Upper lobe of left lung (tissue), 6 donors: ENCODE measurements around the gene MILR1. TPM values are rescaled to one million over a fixed set of nuclear protein-coding genes. Genes with fewer than 3 reads are reported as not detected.
"Not testable (repeated sequence)": the region's sequence is repeated elsewhere in the genome, so short reads cannot be mapped to it uniquely, and the experiment has no call there.

Source experiments
- ATAC-seq, 2 donors: fragments of 200-7000 bp; cut with Tn5 transposase; one replicate each; pipeline ENCODE4 v1.9.1; 2022; ENCODE audit warnings: mild to moderate bottlenecking in 2 of 2, moderate library complexity in 2 of 2; ENCODE audit not compliant: low FRiP score in 2 of 2
- DNase-seq, 2 donors: peaks; one replicate each; pipeline ENCODE4 v3.0.0-alpha.2; 2019 to 2020
- H3K27ac ChIP-seq, 4 donors: fragments of 200-600 bp; sonication (generic); one replicate each; pipeline ENCODE4 v1.5.1; 2016 to 2019
- H3K27me3 ChIP-seq, 4 donors: fragments of 200-600 bp; sonication (generic); one replicate each; pipeline ENCODE4 v1.5.1; 2017 to 2019
- H3K36me3 ChIP-seq, 4 donors: fragments of 200-600 bp; sonication (generic); one replicate each; pipeline ENCODE4 v1.5.1; 2016 to 2019
- H3K4me1 ChIP-seq, 4 donors: fragments of 200-600 bp; sonication (generic); one replicate each; pipeline ENCODE4 v1.5.1; 2018 to 2019
- H3K4me3 ChIP-seq, 4 donors: fragments of 200-600 bp; sonication (generic); one replicate each; pipeline ENCODE4 v1.5.1; 2017 to 2019; ENCODE audit warnings: mild to moderate bottlenecking in 2 of 4, moderate library complexity in 1 of 4
- H3K9me3 ChIP-seq, 4 donors: fragments of 200-600 bp; sonication (generic); one replicate each; pipeline ENCODE4 v1.5.1; 2018 to 2019
- CTCF ChIP-seq, 6 experiments: fragments of 450-650 bp in 4 of 6; fragments of 200-600 bp in 2 of 6; sonication (generic) in 2 of 6; IDR thresholded peaks; one replicate each; pipeline ENCODE4 v1.5.1; 2016 to 2019; ENCODE audit warnings: antibody characterized with exemption in 6 of 6
- EP300 ChIP-seq, 4 donors: sonication (generic); formaldehyde crosslinking; IDR thresholded peaks; one replicate each; pipeline ENCODE4 v1.5.1; 2017; ENCODE audit warnings: antibody characterized with exemption in 4 of 4, control low read depth in 2 of 4
- POLR2A ChIP-seq, 4 donors: fragments of 450-650 bp; IDR thresholded peaks; one replicate each; pipeline ENCODE4 v1.5.1; 2016 to 2017; ENCODE audit warnings: antibody characterized with exemption in 4 of 4, mild to moderate bottlenecking in 2 of 4
- POLR2AphosphoS5 ChIP-seq, 2 donors: sonication (generic); formaldehyde crosslinking; IDR thresholded peaks; one replicate each; pipeline ENCODE4 v1.5.1; 2017; ENCODE audit warnings: antibody characterized with exemption in 2 of 2
- WGBS, 2 donors: methylation state at CpG; one replicate each; pipeline ENCODE4 v1.1.5; 2017 to 2018; 5-methylcytosine and 5-hydroxymethylcytosine counted together
- total RNA-seq, 6 donors: library from RNA; depleted of rRNA in 4 of 6; stranded (reverse); fragments of >200 nt in 4 of 6; gene quantifications; one replicate each; pipeline versions ENCODE4 v1.1.0 to v1.2.1, GENCODE V29; 2016 to 2021
- donor health status: DM: no; HTN: no; CAD: no; lungs with moderate emphysema.
- donor health status: DM: no; HTN: yes; CAD: no; lungs with severe emphysema.

MILR1 gene
- total RNA-seq, 6 donors from 2014 or later, result 6.3 to 22.9 (median 10.2) TPM

GRCh38 chr17:64423881-64424280 is 25.0 kb upstream of the MILR1 start:
- Histone ChIP-seq H3K27me3 (no peaks in the 10 kb centered on the region), H3K27ac (no peak overlapping the region), H3K36me3 (no peaks in the 10 kb centered on the region), H3K9me3 (no peaks in the 10 kb centered on the region), H3K4me3 (no peak overlapping the region), H3K4me1 (peaks cover 0 to 7% (median 4%) of the 10 kb centered on the region in 4 donors)
- DNase-seq (no peak), ATAC-seq (no peak)
- TF ChIP-seq POLR2AphosphoS5 (IDR thresholded peaks at IDR 0.05) (no peak), CTCF (IDR thresholded peaks at IDR 0.05) (no peak), POLR2A (IDR thresholded peaks at IDR 0.05) (no peak), EP300 (IDR thresholded peaks at IDR 0.05) (no peak)
- 78 to 92% methylated on average over 3 of the region's 3 CpGs for WGBS, 2 donors

DNA sequence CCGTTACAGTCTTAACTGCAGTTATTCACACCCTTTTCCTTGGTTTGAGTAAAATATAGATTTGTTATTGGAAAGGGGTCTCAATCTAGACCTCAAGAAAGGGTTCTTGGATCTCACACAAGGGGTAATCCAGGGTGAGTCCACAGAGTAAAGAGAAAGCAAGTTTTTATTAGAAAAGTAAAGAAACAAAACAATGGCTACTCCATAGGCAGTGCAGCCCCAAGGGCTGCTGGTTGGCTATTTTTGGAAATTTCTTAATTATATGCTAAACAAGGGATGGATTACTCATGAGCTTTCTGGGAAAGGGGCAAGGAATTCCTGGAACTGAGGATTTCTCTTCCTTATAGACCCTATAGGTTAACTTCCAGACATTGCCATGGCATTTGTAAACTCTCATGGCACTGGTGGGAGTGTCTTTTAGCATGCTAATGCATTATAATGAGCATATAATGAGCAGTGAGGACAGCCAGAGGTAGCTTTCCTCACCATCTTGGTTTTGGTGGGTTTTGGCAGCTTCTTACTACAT is 24.5 kb upstream of the MILR1 start:
- H3K9me3 ChIP-seq, result no peaks in the 10 kb centered on the region
- no peak overlapping the region for H3K4me3 ChIP-seq
- TF ChIP-seq POLR2A (IDR thresholded peaks at IDR 0.05), result no peak
- DNase-seq (no peak), ATAC-seq (no peak)
- H3K27me3 ChIP-seq, result no peaks in the 10 kb centered on the region
- peaks cover 0 to 7% (median 3%) of the 10 kb centered on the region in 4 donors for H3K4me1 ChIP-seq
- WGBS, 2 donors, result 78 to 89% methylated on average over 1 of the region's 1 CpG
- H3K36me3 ChIP-seq, result no peaks in the 10 kb centered on the region
- no peak overlapping the region for H3K27ac ChIP-seq

GRCh38 chr17:64425191-64425590 is 23.7 kb upstream of the MILR1 start:
- no peaks in the 10 kb centered on the region for H3K27me3 ChIP-seq
- H3K9me3 ChIP-seq, result no peaks in the 10 kb centered on the region
- no peak overlapping the region for H3K4me3 ChIP-seq
- no peak overlapping the region for H3K27ac ChIP-seq
- ATAC-seq (no peak), DNase-seq (no peak)
- WGBS, 2 donors, result 88 to 93% methylated on average over 3 of the region's 3 CpGs
- H3K36me3 ChIP-seq, result no peaks in the 10 kb centered on the region
- peaks cover 0 to 5% (median 2%) of the 10 kb centered on the region in 4 donors for H3K4me1 ChIP-seq
- TF ChIP-seq CTCF (IDR thresholded peaks at IDR 0.05), result no peak
- no peak for TF ChIP-seq POLR2AphosphoS5 (IDR thresholded peaks at IDR 0.05)
- no peak for TF ChIP-seq POLR2A (IDR thresholded peaks at IDR 0.05)
- TF ChIP-seq EP300 (IDR thresholded peaks at IDR 0.05), result no peak

- ATAC-seq (no peak), DNase-seq (no peak)
- Histone ChIP-seq H3K9me3 (no peaks in the 10 kb centered on the region), H3K27me3 (no peaks in the 10 kb centered on the region), H3K27ac (no peak overlapping the region), H3K4me1 (no peaks in the 10 kb centered on the region), H3K36me3 (no peaks in the 10 kb centered on the region), H3K4me3 (no peak overlapping the region)
- no peak for TF ChIP-seq POLR2A (IDR thresholded peaks at IDR 0.05)
- no peak for TF ChIP-seq POLR2AphosphoS5 (IDR thresholded peaks at IDR 0.05)
- TF ChIP-seq CTCF (IDR thresholded peaks at IDR 0.05), result no peak
- TF ChIP-seq EP300 (IDR thresholded peaks at IDR 0.05), result no peak
These were observed 22.3 kb upstream of the MILR1 start for GRCh38 chr17:64426596-64426995.

DNA sequence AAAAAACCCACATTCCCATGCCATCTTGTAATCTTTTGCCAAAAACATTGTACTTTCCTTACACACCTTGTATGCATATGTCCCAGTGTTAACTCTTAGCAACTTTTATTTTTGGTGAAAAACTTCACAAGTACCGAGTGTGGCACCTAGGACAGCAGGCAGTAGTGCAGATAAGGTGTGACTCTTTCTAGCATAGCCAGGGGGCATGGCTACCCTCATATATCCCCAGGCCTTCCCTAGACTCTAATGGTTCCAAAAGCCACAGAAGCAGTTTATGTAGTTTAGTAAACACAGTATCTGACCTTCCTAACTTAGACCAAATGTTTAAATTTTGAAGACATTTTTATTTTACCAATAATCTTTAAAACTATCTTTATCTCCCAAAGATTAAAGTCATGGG is 20.5 kb upstream of the MILR1 start:
- ATAC-seq, result no peak
- no peaks in the 10 kb centered on the region for H3K27me3 ChIP-seq
- WGBS, 2 donors, result 86 to 95% methylated on average over 1 of the region's 1 CpG

GRCh38 chr17:64430036-64430435 is 18.9 kb upstream of the MILR1 start:
- not testable (repeated sequence) for ATAC-seq, H3K9me3 ChIP-seq, H3K27me3 ChIP-seq, H3K4me3 ChIP-seq, H3K4me1 ChIP-seq, H3K36me3 ChIP-seq, H3K27ac ChIP-seq, DNase-seq
- WGBS, 2 donors, result 81 to 93% methylated on average over 2 of the region's 2 CpGs

More for the DNA sequence above, 20.5 kb upstream of the MILR1 start:
- H3K9me3 ChIP-seq, result no peaks in the 10 kb centered on the region
- no peak overlapping the region for H3K4me3 ChIP-seq
- TF ChIP-seq POLR2A (IDR thresholded peaks at IDR 0.05) (no peak), CTCF (IDR thresholded peaks at IDR 0.05) (no peak), POLR2AphosphoS5 (IDR thresholded peaks at IDR 0.05) (no peak), EP300 (IDR thresholded peaks at IDR 0.05) (no peak)
- no peaks in the 10 kb centered on the region for H3K36me3 ChIP-seq
- DNase-seq, result no peak
- H3K27ac ChIP-seq, result no peak overlapping the region
- no peaks in the 10 kb centered on the region for H3K4me1 ChIP-seq
